K562 (cell line): ENCODE results near the gene RPS6KA4. TPM values are rescaled to one million over a fixed set of nuclear protein-coding genes. Genes with fewer than 3 reads are reported as not detected.

Source experiments
- ATAC-seq: fragments of 200-7000 bp; cut with Tn5 transposase; 3 replicates; pipeline ENCODE4 v1.9.1; 2020; ENCODE audit warnings: moderate library complexity
- BruUV-seq: library from RNA; stranded (reverse); fragments of 400-500 nt; replicated peaks from 2 replicates; lab custom pipeline; 2021; lab: Mats Ljungman, UMichigan
- CTCF ChIA-PET: fragments of 300-600 bp; formaldehyde crosslinking; extraction: SDS; loops from one replicate; lab custom pipeline; 2021; ENCODE audit warnings: low intra/inter-chr PET ratio; lab: Yijun Ruan, JAX
- POLR2A ChIA-PET: fragments of 300-600, 350-650 bp; sonication (Branson Sonifier 250); formaldehyde crosslinking; extraction: SDS; loops from one replicate; lab custom pipeline; 2021; ENCODE audit warnings: antibody characterized with exemption, inconsistent platforms; lab: Yijun Ruan, JAX
- DNase-seq, 4 experiments: peaks; one replicate each; pipeline versions ENCODE4 v3.0.0 to v3.0.0-alpha.2; 2011 to 2018; ENCODE audit warnings: low spot score in 3 of 4, mixed read lengths in 3 of 4; ENCODE audit errors: extremely low read depth in 1 of 4
- FAIRE-seq: peaks from 2 replicates; lab custom pipeline; 2011; peaks lifted over from hg19 to GRCh38; lab: Jason Lieb, UNC
- H2AFZ ChIP-seq: 2 replicates; pipeline ENCODE4 v1.6.0; 2011; ENCODE audit warnings: low read depth, low read length, control low read depth, inconsistent platforms
- H3K27ac ChIP-seq: fragments of 200-600 bp; 3 replicates; pipeline ENCODE4 v1.8.0; 2011; ENCODE audit warnings: low read depth, mild to moderate bottlenecking, control low read depth, inconsistent platforms, low read length, moderate library complexity, mixed read lengths; ENCODE audit errors: extremely low read depth
- H3K27me3 ChIP-seq, 2 experiments: fragments of 300-600 bp in 1 of 2; 2 replicates in 1 of 2; 3 replicates in 1 of 2; pipeline versions ENCODE4 v1.6.0 to v1.8.0; 2011; ENCODE audit warnings: inconsistent platforms in 2 of 2, low read length in 2 of 2, mild to moderate bottlenecking in 1 of 2, mixed read lengths in 1 of 2, moderate library complexity in 1 of 2; ENCODE audit not compliant: control insufficient read depth in 2 of 2, insufficient read depth in 2 of 2
- H3K36me3 ChIP-seq: fragments of 300-600 bp; 3 replicates; pipeline ENCODE4 v1.8.0; 2011; ENCODE audit warnings: mild to moderate bottlenecking, low read length, inconsistent platforms; ENCODE audit not compliant: control insufficient read depth, insufficient read depth
- H3K4me1 ChIP-seq, 2 experiments: fragments of 200-600 bp in 1 of 2; replicated peaks in 1 of 2; 2 replicates in 1 of 2; 3 replicates in 1 of 2; pipeline versions ENCODE4 v1.5.1 to v1.8.0; 2011; ENCODE audit warnings: inconsistent platforms in 2 of 2, low read length in 2 of 2, mild to moderate bottlenecking in 1 of 2, mixed read lengths in 1 of 2, moderate library complexity in 1 of 2; ENCODE audit not compliant: control insufficient read depth in 2 of 2, insufficient read depth in 2 of 2
- H3K4me2 ChIP-seq: 2 replicates; pipeline ENCODE4 v1.6.1; 2011; ENCODE audit warnings: low read length, control low read depth, inconsistent platforms, mixed read lengths; ENCODE audit not compliant: insufficient read depth
- H3K4me3 ChIP-seq: fragments of 200-600 bp; sonication (generic), shearing (Covaris generic); 2 replicates; pipeline ENCODE4 v1.5.1; 2016; ENCODE audit warnings: control low read depth, inconsistent platforms
- H3K79me2 ChIP-seq: fragments of 200-600 bp; 3 replicates; pipeline ENCODE4 v1.8.0; 2011; ENCODE audit warnings: low read length, inconsistent platforms; ENCODE audit not compliant: control insufficient read depth, insufficient read depth
- H3K9ac ChIP-seq, 2 experiments: 2 replicates each; pipeline versions ENCODE4 v1.6.0 to v1.6.1; 2011; ENCODE audit warnings: low read depth in 2 of 2, low read length in 2 of 2, control low read depth in 1 of 2, inconsistent platforms in 1 of 2, mild to moderate bottlenecking in 1 of 2, mixed read lengths in 1 of 2; ENCODE audit not compliant: insufficient read depth in 1 of 2
- H3K9me1 ChIP-seq: one replicate; pipeline ENCODE4 v1.6.0; 2011; ENCODE audit warnings: inconsistent platforms, mild to moderate bottlenecking, low read length, moderate library complexity; ENCODE audit not compliant: control insufficient read depth, insufficient read depth
- H3K9me3 ChIP-seq: replicated peaks from 2 replicates; pipeline ENCODE4 v1.5.1; 2011; ENCODE audit warnings: low read depth, low read length, inconsistent platforms; ENCODE audit not compliant: control insufficient read depth, insufficient read depth
- H4K20me1 ChIP-seq: replicated peaks from 2 replicates; pipeline ENCODE4 v1.6.1; 2011; ENCODE audit warnings: low read length, inconsistent platforms, mixed read lengths; ENCODE audit not compliant: control insufficient read depth, insufficient read depth
- EP400 ChIP-seq: fragments of 450-650 bp; IDR thresholded peaks from 2 replicates; pipeline ENCODE4 v1.6.1; 2017; ENCODE audit warnings: antibody characterized with exemption, mild to moderate bottlenecking, moderate library complexity
- FOS ChIP-seq: IDR thresholded peaks from 3 replicates; pipeline ENCODE4 v1.6.1; 2011; ENCODE audit not compliant: insufficient read length; ENCODE audit errors: extremely low read depth
- GTF2A2 ChIP-seq: IDR thresholded peaks from 2 replicates; pipeline ENCODE4 v1.6.1; 2016; ENCODE audit warnings: mild to moderate bottlenecking, missing genetic modification characterization, missing compliant biosample characterization
- HMG20B ChIP-seq: fragments of 250-450 bp; sonication (Bioruptor Pico); IDR thresholded peaks from 2 replicates; pipeline ENCODE4 v1.5.0; 2021; ENCODE audit warnings: mild to moderate bottlenecking
- SPI1 ChIP-seq: IDR thresholded peaks from 2 replicates; pipeline ENCODE4 v1.6.1; 2011; ENCODE audit warnings: low read depth, low read length, control low read depth, borderline replicate concordance
- TCF7L2 ChIP-seq: fragments of 150-350 bp; IDR thresholded peaks from 2 replicates; pipeline ENCODE4 v1.6.1; 2016; ENCODE audit warnings: low read depth, mild to moderate bottlenecking, low read length, moderate library complexity
- ZBTB17 ChIP-seq: fragments of 450-650 bp; formaldehyde crosslinking; IDR thresholded peaks from 2 replicates; pipeline ENCODE4 v1.4.0; 2020; ENCODE audit warnings: mild to moderate bottlenecking
- ZNF3 ChIP-seq: fragments of 250-450 bp; sonication (Bioruptor Pico); IDR thresholded peaks from 2 replicates; pipeline ENCODE4 v1.5.0; 2021; ENCODE audit warnings: mild to moderate bottlenecking, moderate library complexity
- ZNF561 ChIP-seq: fragments of 450-650 bp; formaldehyde crosslinking; conservative IDR thresholded peaks from 2 replicates; pipeline ENCODE4 v1.4.0; 2020; ENCODE audit warnings: mild to moderate bottlenecking, moderate library complexity
- ZNF707 ChIP-seq: fragments of 250-450 bp; sonication (Bioruptor Pico); conservative IDR thresholded peaks from 2 replicates; pipeline ENCODE4 v1.8.0; 2022; ENCODE audit warnings: inconsistent platforms, mild to moderate bottlenecking, moderate library complexity
- whole genome bisulfite sequencing: fragments of 100-300 bp; shearing (Covaris generic); methylation state at CpG from one replicate; pipeline ENCODE4 v1.1.6; 2016; ENCODE audit warnings: low coverage, mixed read lengths; ENCODE audit not compliant: insufficient coverage; ENCODE audit errors: missing lambda C conversion rate; 5-methylcytosine and 5-hydroxymethylcytosine counted together
- in situ Hi-C: fragments of 300-500 bp; cut with MboI; formaldehyde crosslinking; loops from 4 replicates; pipeline ENCODE4 v1.15.0; 2018; ENCODE audit warnings: inconsistent platforms, mixed read lengths
- intact Hi-C: fragments of 100-400 bp; cut with micrococcal nuclease; formaldehyde crosslinking; loops from 2 replicates; pipeline ENCODE4 v1.14.2; 2022
- polyA plus RNA-seq, 8 experiments: library from polyadenylated mRNA; depleted of rRNA in 4 of 8; stranded (reverse) in 5 of 8; unstranded in 3 of 8; fragments of >200 nt; fragmentation: Nextera tagmentation in 2 of 8; fragmentation: Illumina TruSeq in 1 of 8; extraction: Ambion mirVana in 2 of 8; extraction: Trizol in 1 of 8; gene quantifications; 2 replicates each; pipeline versions ENCODE4 v1.2.1 to v1.2.3, GENCODE V29; 2011 to 2014; ENCODE audit warnings: inconsistent platforms in 1 of 8, missing spikeins in 1 of 8
- total RNA-seq, 7 experiments: library from RNA; depleted of rRNA in 6 of 7; stranded (reverse); fragments of >200 nt in 6 of 7; fragmentation: Illumina TruSeq in 2 of 7; extraction: Trizol in 2 of 7; gene quantifications; 2 replicates each; pipeline versions ENCODE4 v1.2.1 to v1.2.3, GENCODE V29; 2011 to 2021; ENCODE audit warnings: low replicate concordance in 1 of 7
- TF ChIP-seq, protein P1 (sequence below): sonication (generic); formaldehyde crosslinking; IDR thresholded peaks from 2 replicates; pipeline ENCODE4 v1.8.0; 2022; ENCODE audit warnings: missing genetic modification reagents, mild to moderate bottlenecking, borderline replicate concordance
- TF ChIP-seq, protein P2 (sequence below), 3 experiments: fragments of 200-800 bp in 1 of 3; fragments of 250-450 bp in 1 of 3; fragments of 450-650 bp in 1 of 3; sonication (Bioruptor Pico) in 1 of 3; sonication (Bioruptor generic) in 1 of 3; formaldehyde crosslinking in 1 of 3; IDR thresholded peaks; 2 replicates each; pipeline versions ENCODE4 v1.6.1 to v1.8.0; 2016 to 2022; ENCODE audit warnings: mild to moderate bottlenecking in 2 of 3, missing genetic modification characterization in 2 of 3, missing compliant biosample characterization in 1 of 3, moderate library complexity in 1 of 3
- TF ChIP-seq, protein P3 (sequence below): sonication (generic); formaldehyde crosslinking; IDR thresholded peaks from 2 replicates; pipeline ENCODE4 v1.8.1; 2023; ENCODE audit warnings: mild to moderate bottlenecking, missing genetic modification reagents
- TF ChIP-seq, protein P4 (sequence below): fragments of 450-650 bp; formaldehyde crosslinking; IDR thresholded peaks from 2 replicates; pipeline ENCODE4 v1.4.0; 2020; ENCODE audit warnings: mild to moderate bottlenecking, moderate library complexity

The RPS6KA4 gene
- total and polyA plus RNA-seq, 9 of the 15 experiments (the other 6 are each of a cell fraction or from before 2014, with no cell fraction given), result 0.15 to 23.8 (median 9.8) TPM

DNA sequence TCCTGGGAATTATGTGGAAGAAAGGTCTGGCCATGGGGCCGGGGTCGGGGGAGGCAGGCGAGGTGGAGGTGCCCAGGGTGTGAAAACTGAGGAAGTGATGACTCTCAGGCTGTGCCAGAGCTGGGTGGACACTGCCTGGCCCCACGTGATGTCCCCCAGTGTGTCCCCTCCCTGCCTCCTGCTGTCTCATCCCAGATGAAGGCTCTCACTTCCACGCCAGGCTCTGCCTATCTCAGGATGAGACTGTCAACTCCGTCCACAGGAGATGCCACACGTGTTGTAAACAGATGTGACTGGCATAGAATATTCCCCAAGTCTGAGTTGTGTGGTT lies 51.4 kb downstream of the RPS6KA4 start:
- DNase-seq (no peak), FAIRE-seq (no peak), ATAC-seq (no peak)
- ChIA-PET CTCF (no interaction called here), POLR2A (interaction anchor here (0.6 to 1.3 kb wide), 2 partner anchors 10 to 40 kb away, joined by 5 read pairs; no protein-coding TSS in a partner anchor)
- peaks cover 11 to 26% of the 10 kb centered on the region in 2 experiments; a peak in 4 of 5 replicates for H3K27me3 ChIP-seq
- H3K36me3 ChIP-seq, result no peaks in the 10 kb centered on the region
- no peaks in the 10 kb centered on the region for H4K20me1 ChIP-seq
- no peak overlapping the region for H2AFZ ChIP-seq
- 0 out of 4 replicates have a peak overlapping the region, but pooled peaks of 1 of the 2 experiments have one; percentile 21 for H3K9ac ChIP-seq
- H3K4me3 ChIP-seq, result no peak overlapping the region
- no peaks in the 10 kb centered on the region for H3K9me3 ChIP-seq
- 8% methylated on average over 7 of the region's 7 CpGs for WGBS
- no peaks in the 10 kb centered on the region for H3K9me1 ChIP-seq
- no peaks in the 10 kb centered on the region for H3K79me2 ChIP-seq
- no peaks in the 10 kb centered on the region; a peak in 1 of 5 replicates for H3K4me1 ChIP-seq
- in situ Hi-C loops, result no loop called here
- intact Hi-C loops, result no loop called here
- H3K4me2 ChIP-seq, result no peak overlapping the region
- H3K27ac ChIP-seq, result no peak overlapping the region
- no TSS peak for BruUV-seq
- TF ChIP-seq, protein P1, sequence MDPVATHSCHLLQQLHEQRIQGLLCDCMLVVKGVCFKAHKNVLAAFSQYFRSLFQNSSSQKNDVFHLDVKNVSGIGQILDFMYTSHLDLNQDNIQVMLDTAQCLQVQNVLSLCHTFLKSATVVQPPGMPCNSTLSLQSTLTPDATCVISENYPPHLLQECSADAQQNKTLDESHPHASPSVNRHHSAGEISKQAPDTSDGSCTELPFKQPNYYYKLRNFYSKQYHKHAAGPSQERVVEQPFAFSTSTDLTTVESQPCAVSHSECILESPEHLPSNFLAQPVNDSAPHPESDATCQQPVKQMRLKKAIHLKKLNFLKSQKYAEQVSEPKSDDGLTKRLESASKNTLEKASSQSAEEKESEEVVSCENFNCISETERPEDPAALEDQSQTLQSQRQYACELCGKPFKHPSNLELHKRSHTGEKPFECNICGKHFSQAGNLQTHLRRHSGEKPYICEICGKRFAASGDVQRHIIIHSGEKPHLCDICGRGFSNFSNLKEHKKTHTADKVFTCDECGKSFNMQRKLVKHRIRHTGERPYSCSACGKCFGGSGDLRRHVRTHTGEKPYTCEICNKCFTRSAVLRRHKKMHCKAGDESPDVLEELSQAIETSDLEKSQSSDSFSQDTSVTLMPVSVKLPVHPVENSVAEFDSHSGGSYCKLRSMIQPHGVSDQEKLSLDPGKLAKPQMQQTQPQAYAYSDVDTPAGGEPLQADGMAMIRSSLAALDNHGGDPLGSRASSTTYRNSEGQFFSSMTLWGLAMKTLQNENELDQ, result no peak
- TF ChIP-seq SPI1 (no peak), FOS (no peak), ZNF561 (CRISPR knock-in tag) (no peak), GTF2A2 (tag) (no peak), EP400 (no peak), HMG20B (no peak), ZNF707 (CRISPR knock-in tag) (no peak), ZBTB17 (CRISPR knock-in tag) (no peak), TCF7L2 (no peak), ZNF3 (no peak)
- TF ChIP-seq, protein P2, sequence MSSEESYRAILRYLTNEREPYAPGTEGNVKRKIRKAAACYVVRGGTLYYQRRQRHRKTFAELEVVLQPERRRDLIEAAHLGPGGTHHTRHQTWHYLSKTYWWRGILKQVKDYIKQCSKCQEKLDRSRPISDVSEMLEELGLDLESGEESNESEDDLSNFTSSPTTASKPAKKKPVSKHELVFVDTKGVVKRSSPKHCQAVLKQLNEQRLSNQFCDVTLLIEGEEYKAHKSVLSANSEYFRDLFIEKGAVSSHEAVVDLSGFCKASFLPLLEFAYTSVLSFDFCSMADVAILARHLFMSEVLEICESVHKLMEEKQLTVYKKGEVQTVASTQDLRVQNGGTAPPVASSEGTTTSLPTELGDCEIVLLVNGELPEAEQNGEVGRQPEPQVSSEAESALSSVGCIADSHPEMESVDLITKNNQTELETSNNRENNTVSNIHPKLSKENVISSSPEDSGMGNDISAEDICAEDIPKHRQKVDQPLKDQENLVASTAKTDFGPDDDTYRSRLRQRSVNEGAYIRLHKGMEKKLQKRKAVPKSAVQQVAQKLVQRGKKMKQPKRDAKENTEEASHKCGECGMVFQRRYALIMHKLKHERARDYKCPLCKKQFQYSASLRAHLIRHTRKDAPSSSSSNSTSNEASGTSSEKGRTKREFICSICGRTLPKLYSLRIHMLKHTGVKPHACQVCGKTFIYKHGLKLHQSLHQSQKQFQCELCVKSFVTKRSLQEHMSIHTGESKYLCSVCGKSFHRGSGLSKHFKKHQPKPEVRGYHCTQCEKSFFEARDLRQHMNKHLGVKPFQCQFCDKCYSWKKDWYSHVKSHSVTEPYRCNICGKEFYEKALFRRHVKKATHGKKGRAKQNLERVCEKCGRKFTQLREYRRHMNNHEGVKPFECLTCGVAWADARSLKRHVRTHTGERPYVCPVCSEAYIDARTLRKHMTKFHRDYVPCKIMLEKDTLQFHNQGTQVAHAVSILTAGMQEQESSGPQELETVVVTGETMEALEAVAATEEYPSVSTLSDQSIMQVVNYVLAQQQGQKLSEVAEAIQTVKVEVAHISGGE (CRISPR knock-in tag; IDR thresholded peaks at IDR 0.05), result no peak
- TF ChIP-seq, protein P3, sequence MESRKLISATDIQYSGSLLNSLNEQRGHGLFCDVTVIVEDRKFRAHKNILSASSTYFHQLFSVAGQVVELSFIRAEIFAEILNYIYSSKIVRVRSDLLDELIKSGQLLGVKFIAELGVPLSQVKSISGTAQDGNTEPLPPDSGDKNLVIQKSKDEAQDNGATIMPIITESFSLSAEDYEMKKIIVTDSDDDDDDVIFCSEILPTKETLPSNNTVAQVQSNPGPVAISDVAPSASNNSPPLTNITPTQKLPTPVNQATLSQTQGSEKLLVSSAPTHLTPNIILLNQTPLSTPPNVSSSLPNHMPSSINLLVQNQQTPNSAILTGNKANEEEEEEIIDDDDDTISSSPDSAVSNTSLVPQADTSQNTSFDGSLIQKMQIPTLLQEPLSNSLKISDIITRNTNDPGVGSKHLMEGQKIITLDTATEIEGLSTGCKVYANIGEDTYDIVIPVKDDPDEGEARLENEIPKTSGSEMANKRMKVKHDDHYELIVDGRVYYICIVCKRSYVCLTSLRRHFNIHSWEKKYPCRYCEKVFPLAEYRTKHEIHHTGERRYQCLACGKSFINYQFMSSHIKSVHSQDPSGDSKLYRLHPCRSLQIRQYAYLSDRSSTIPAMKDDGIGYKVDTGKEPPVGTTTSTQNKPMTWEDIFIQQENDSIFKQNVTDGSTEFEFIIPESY, result no peak
- TF ChIP-seq, protein P4, sequence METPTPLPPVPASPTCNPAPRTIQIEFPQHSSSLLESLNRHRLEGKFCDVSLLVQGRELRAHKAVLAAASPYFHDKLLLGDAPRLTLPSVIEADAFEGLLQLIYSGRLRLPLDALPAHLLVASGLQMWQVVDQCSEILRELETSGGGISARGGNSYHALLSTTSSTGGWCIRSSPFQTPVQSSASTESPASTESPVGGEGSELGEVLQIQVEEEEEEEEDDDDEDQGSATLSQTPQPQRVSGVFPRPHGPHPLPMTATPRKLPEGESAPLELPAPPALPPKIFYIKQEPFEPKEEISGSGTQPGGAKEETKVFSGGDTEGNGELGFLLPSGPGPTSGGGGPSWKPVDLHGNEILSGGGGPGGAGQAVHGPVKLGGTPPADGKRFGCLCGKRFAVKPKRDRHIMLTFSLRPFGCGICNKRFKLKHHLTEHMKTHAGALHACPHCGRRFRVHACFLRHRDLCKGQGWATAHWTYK, result no peak
